SK-N-SH treated with all-trans-retinoic acid at 6 μM for 48 hours (cell line): Measurements from ENCODE around the gene LRRC23.
A peak's percentile ranks its signal among the peaks of the same experiment; 100 is the strongest.

Experiments used
- ATAC-seq: fragments of 200-7000 bp; cut with Tn5 transposase; 3 replicates; pipeline ENCODE4 v1.9.1; 2020; ENCODE audit warnings: mild to moderate bottlenecking, moderate library complexity
- ARNTL ChIP-seq: fragments of 450-650 bp; formaldehyde crosslinking; IDR thresholded peaks from 2 replicates; pipeline ENCODE4 v1.5.0; 2020; ENCODE audit warnings: low read depth, mild to moderate bottlenecking, moderate library complexity, borderline replicate concordance
- CREB5 ChIP-seq: fragments of 250-450 bp; sonication (Bioruptor Pico); IDR thresholded peaks from 2 replicates; pipeline ENCODE4 v1.5.1; 2020; ENCODE audit warnings: low read depth, mild to moderate bottlenecking, moderate library complexity
- CSDC2 ChIP-seq: fragments of 250-450 bp; sonication (Bioruptor Pico); IDR thresholded peaks from 2 replicates; pipeline ENCODE4 v1.5.0; 2020; ENCODE audit warnings: mild to moderate bottlenecking, moderate library complexity
- CSRNP3 ChIP-seq: fragments of 250-450 bp; sonication (Bioruptor Pico); IDR thresholded peaks from 2 replicates; pipeline ENCODE4 v1.5.1; 2021; ENCODE audit warnings: mild to moderate bottlenecking, moderate library complexity
- ESRRG ChIP-seq: fragments of 250-450 bp; sonication (Bioruptor Pico); IDR thresholded peaks from 2 replicates; pipeline ENCODE4 v1.6.1; 2021; ENCODE audit warnings: mild to moderate bottlenecking
- GLIS3 ChIP-seq: fragments of 250-450 bp; sonication (Bioruptor Pico); IDR thresholded peaks from 2 replicates; pipeline ENCODE4 v1.5.0; 2020; ENCODE audit warnings: mild to moderate bottlenecking, moderate library complexity
- ISL1 ChIP-seq: fragments of 250-450 bp; sonication (Bioruptor Pico); IDR thresholded peaks from 2 replicates; pipeline ENCODE4 v2.1.2; 2022; ENCODE audit warnings: mild to moderate bottlenecking, moderate library complexity
- OSR1 ChIP-seq: fragments of 250-450 bp; sonication (Bioruptor Pico); IDR thresholded peaks from 2 replicates; pipeline ENCODE4 v1.8.0; 2022; ENCODE audit warnings: moderate library complexity, mild to moderate bottlenecking, inconsistent platforms
- PATZ1 ChIP-seq: fragments of 250-450 bp; sonication (Bioruptor Pico); IDR thresholded peaks from 2 replicates; pipeline ENCODE4 v1.8.0; 2020; ENCODE audit warnings: mild to moderate bottlenecking, moderate library complexity, borderline replicate concordance
- POU6F1 ChIP-seq: fragments of 250-450 bp; sonication (Bioruptor Pico); IDR thresholded peaks from 2 replicates; pipeline ENCODE4 v1.8.0; 2021; ENCODE audit warnings: low read depth, mild to moderate bottlenecking, moderate library complexity, borderline replicate concordance
- SNAI2 ChIP-seq: fragments of 250-450 bp; sonication (Bioruptor Pico); IDR thresholded peaks from 2 replicates; pipeline ENCODE4 v1.5.0; 2020; ENCODE audit warnings: mild to moderate bottlenecking, moderate library complexity
- TCF4 ChIP-seq: fragments of 250-450 bp; sonication (Bioruptor Pico); IDR thresholded peaks from 2 replicates; pipeline ENCODE4 v1.8.0; 2021; ENCODE audit warnings: mild to moderate bottlenecking, moderate library complexity, borderline replicate concordance
- TOX ChIP-seq: fragments of 250-450 bp; sonication (Bioruptor Pico); IDR thresholded peaks from 2 replicates; pipeline ENCODE4 v1.8.0; 2021; ENCODE audit warnings: mild to moderate bottlenecking, moderate library complexity, borderline replicate concordance
- TSHZ2 ChIP-seq: fragments of 250-450 bp; sonication (Bioruptor Pico); IDR thresholded peaks from 2 replicates; pipeline ENCODE4 v1.5.0; 2020; ENCODE audit warnings: mild to moderate bottlenecking, moderate library complexity
- ZC3H10 ChIP-seq: fragments of 250-450 bp; sonication (Bioruptor Pico); IDR thresholded peaks from 2 replicates; pipeline ENCODE4 v1.5.1; 2021; ENCODE audit warnings: mild to moderate bottlenecking, moderate library complexity
- ZFP3 ChIP-seq: fragments of 250-450 bp; sonication (Bioruptor Pico); IDR thresholded peaks from 2 replicates; pipeline ENCODE4 v1.5.0; 2020; ENCODE audit warnings: mild to moderate bottlenecking, moderate library complexity
- ZFP30 ChIP-seq: fragments of 450-650 bp; formaldehyde crosslinking; IDR thresholded peaks from 2 replicates; pipeline ENCODE4 v1.5.0; 2022; ENCODE audit warnings: mild to moderate bottlenecking, moderate library complexity
- ZNF565 ChIP-seq: fragments of 450-650 bp; formaldehyde crosslinking; conservative IDR thresholded peaks from 2 replicates; pipeline ENCODE4 v1.5.0; 2020; ENCODE audit warnings: low read depth, mild to moderate bottlenecking, moderate library complexity
- ZNF70 ChIP-seq: fragments of 450-650 bp; formaldehyde crosslinking; IDR thresholded peaks from 2 replicates; pipeline ENCODE4 v1.5.0; 2020; ENCODE audit warnings: mild to moderate bottlenecking, moderate library complexity
- ZNF8 ChIP-seq: fragments of 450-650 bp; formaldehyde crosslinking; IDR thresholded peaks from 2 replicates; pipeline ENCODE4 v1.5.0; 2020; ENCODE audit warnings: mild to moderate bottlenecking, moderate library complexity

LRRC23 gene

GRCh38 chr12:6937481-6938352 is 33.1 kb downstream of the LRRC23 start:
- TF ChIP-seq ZNF70 (CRISPR knock-in tag) = peak; percentile 7; the same call in 1 of the 2 replicates
- 0 out of 2 replicates have a peak, but pooled peaks have one; percentile 43 for TF ChIP-seq ZNF565 (CRISPR knock-in tag)
- TF ChIP-seq ZC3H10 = peak; percentile 6; the same call in 1 of the 2 replicates
- 0 out of 2 replicates have a peak, but pooled peaks have one; percentile 58 for TF ChIP-seq GLIS3
- TF ChIP-seq ZNF8 = no peak
- TF ChIP-seq CSDC2 (CRISPR knock-in tag) = peak; percentile 63; the same call in 1 of the 2 replicates
- no peak for TF ChIP-seq SNAI2 (CRISPR knock-in tag)

GRCh38 chr12:6938353-6939190 is 34.0 kb downstream of the LRRC23 start:
- no peak for ATAC-seq
- no peak for TF ChIP-seq TSHZ2 (CRISPR knock-in tag)
- TF ChIP-seq ZNF70 (CRISPR knock-in tag) = no peak
- no peak for TF ChIP-seq CREB5 (CRISPR knock-in tag)
- TF ChIP-seq ZFP3 (CRISPR knock-in tag) = no peak
- TF ChIP-seq ISL1 (CRISPR knock-in tag) = no peak
- no peak for TF ChIP-seq ZFP30
- no peak for TF ChIP-seq POU6F1 (CRISPR knock-in tag)
- TF ChIP-seq ESRRG = no peak
- no peak for TF ChIP-seq ARNTL (CRISPR knock-in tag)
- no peak for TF ChIP-seq CSRNP3
- no peak for TF ChIP-seq SNAI2 (CRISPR knock-in tag)
- no peak for TF ChIP-seq ZC3H10
- TF ChIP-seq TCF4 (CRISPR knock-in tag) = no peak
- no peak for TF ChIP-seq PATZ1 (CRISPR knock-in tag)
- no peak for TF ChIP-seq CSDC2 (CRISPR knock-in tag)

More at GRCh38 chr12:6937481-6938352, 33.1 kb downstream of the LRRC23 start:
- ATAC-seq = peak; percentile 92

- ATAC-seq = no peak
- TF ChIP-seq POU6F1 (CRISPR knock-in tag) (no peak), ISL1 (CRISPR knock-in tag) (no peak), ZNF8 (no peak), GLIS3 (no peak), CREB5 (CRISPR knock-in tag) (no peak), OSR1 (CRISPR knock-in tag) (no peak), ZFP3 (CRISPR knock-in tag) (no peak), ZC3H10 (no peak), TOX (CRISPR knock-in tag) (no peak)
These were observed 34.5 kb downstream of the LRRC23 start for GRCh38 chr12:6939191-6939540.
